K562 (cell line): ENCODE data around the gene ASB18. TPM values are rescaled to one million over a fixed set of nuclear protein-coding genes. Genes with fewer than 3 reads are reported as not detected.

ENCODE experiments used
- ATAC-seq: fragments of 200-7000 bp; cut with Tn5 transposase; 3 replicates; pipeline ENCODE4 v1.9.1; 2020; ENCODE audit warnings: moderate library complexity
- BruUV-seq: library from RNA; stranded (reverse); fragments of 400-500 nt; replicated peaks from 2 replicates; lab custom pipeline; 2021; lab: Mats Ljungman, UMichigan
- CTCF ChIA-PET: fragments of 300-600 bp; formaldehyde crosslinking; extraction: SDS; loops from one replicate; lab custom pipeline; 2021; ENCODE audit warnings: low intra/inter-chr PET ratio; lab: Yijun Ruan, JAX
- POLR2A ChIA-PET: fragments of 300-600, 350-650 bp; sonication (Branson Sonifier 250); formaldehyde crosslinking; extraction: SDS; loops from one replicate; lab custom pipeline; 2021; ENCODE audit warnings: antibody characterized with exemption, inconsistent platforms; lab: Yijun Ruan, JAX
- DNase-seq, 4 experiments: peaks; one replicate each; pipeline versions ENCODE4 v3.0.0 to v3.0.0-alpha.2; 2011 to 2018; ENCODE audit warnings: low spot score in 3 of 4, mixed read lengths in 3 of 4; ENCODE audit errors: extremely low read depth in 1 of 4
- FAIRE-seq: peaks from 2 replicates; lab custom pipeline; 2011; peaks lifted over from hg19 to GRCh38; lab: Jason Lieb, UNC
- H2AFZ ChIP-seq: 2 replicates; pipeline ENCODE4 v1.6.0; 2011; ENCODE audit warnings: low read depth, low read length, control low read depth, inconsistent platforms
- H3K27ac ChIP-seq: fragments of 200-600 bp; 3 replicates; pipeline ENCODE4 v1.8.0; 2011; ENCODE audit warnings: low read depth, mild to moderate bottlenecking, control low read depth, inconsistent platforms, low read length, moderate library complexity, mixed read lengths; ENCODE audit errors: extremely low read depth
- H3K27me3 ChIP-seq, 2 experiments: fragments of 300-600 bp in 1 of 2; 2 replicates in 1 of 2; 3 replicates in 1 of 2; pipeline versions ENCODE4 v1.6.0 to v1.8.0; 2011; ENCODE audit warnings: inconsistent platforms in 2 of 2, low read length in 2 of 2, mild to moderate bottlenecking in 1 of 2, mixed read lengths in 1 of 2, moderate library complexity in 1 of 2; ENCODE audit not compliant: control insufficient read depth in 2 of 2, insufficient read depth in 2 of 2
- H3K36me3 ChIP-seq: fragments of 300-600 bp; 3 replicates; pipeline ENCODE4 v1.8.0; 2011; ENCODE audit warnings: mild to moderate bottlenecking, low read length, inconsistent platforms; ENCODE audit not compliant: control insufficient read depth, insufficient read depth
- H3K4me1 ChIP-seq, 2 experiments: fragments of 200-600 bp in 1 of 2; replicated peaks in 1 of 2; 2 replicates in 1 of 2; 3 replicates in 1 of 2; pipeline versions ENCODE4 v1.5.1 to v1.8.0; 2011; ENCODE audit warnings: inconsistent platforms in 2 of 2, low read length in 2 of 2, mild to moderate bottlenecking in 1 of 2, mixed read lengths in 1 of 2, moderate library complexity in 1 of 2; ENCODE audit not compliant: control insufficient read depth in 2 of 2, insufficient read depth in 2 of 2
- H3K4me2 ChIP-seq: 2 replicates; pipeline ENCODE4 v1.6.1; 2011; ENCODE audit warnings: low read length, control low read depth, inconsistent platforms, mixed read lengths; ENCODE audit not compliant: insufficient read depth
- H3K4me3 ChIP-seq: fragments of 200-600 bp; sonication (generic), shearing (Covaris generic); 2 replicates; pipeline ENCODE4 v1.5.1; 2016; ENCODE audit warnings: control low read depth, inconsistent platforms
- H3K79me2 ChIP-seq: fragments of 200-600 bp; 3 replicates; pipeline ENCODE4 v1.8.0; 2011; ENCODE audit warnings: low read length, inconsistent platforms; ENCODE audit not compliant: control insufficient read depth, insufficient read depth
- H3K9ac ChIP-seq, 2 experiments: 2 replicates each; pipeline versions ENCODE4 v1.6.0 to v1.6.1; 2011; ENCODE audit warnings: low read depth in 2 of 2, low read length in 2 of 2, control low read depth in 1 of 2, inconsistent platforms in 1 of 2, mild to moderate bottlenecking in 1 of 2, mixed read lengths in 1 of 2; ENCODE audit not compliant: insufficient read depth in 1 of 2
- H3K9me1 ChIP-seq: one replicate; pipeline ENCODE4 v1.6.0; 2011; ENCODE audit warnings: inconsistent platforms, mild to moderate bottlenecking, low read length, moderate library complexity; ENCODE audit not compliant: control insufficient read depth, insufficient read depth
- H3K9me3 ChIP-seq: replicated peaks from 2 replicates; pipeline ENCODE4 v1.5.1; 2011; ENCODE audit warnings: low read depth, low read length, inconsistent platforms; ENCODE audit not compliant: control insufficient read depth, insufficient read depth
- H4K20me1 ChIP-seq: replicated peaks from 2 replicates; pipeline ENCODE4 v1.6.1; 2011; ENCODE audit warnings: low read length, inconsistent platforms, mixed read lengths; ENCODE audit not compliant: control insufficient read depth, insufficient read depth
- ELF4 ChIP-seq: fragments of 450-650 bp; formaldehyde crosslinking; IDR thresholded peaks from 2 replicates; pipeline ENCODE4 v1.4.0; 2022; ENCODE audit warnings: missing genetic modification characterization
- ERF ChIP-seq: fragments of 450-650 bp; formaldehyde crosslinking; IDR thresholded peaks from 2 replicates; pipeline ENCODE4 v1.4.0; 2020; ENCODE audit warnings: mild to moderate bottlenecking, mixed read lengths
- MTA1 ChIP-seq: fragments of 450-650 bp; IDR thresholded peaks from 2 replicates; pipeline ENCODE4 v1.6.1; 2017; ENCODE audit warnings: borderline replicate concordance
- TCF15 ChIP-seq: fragments of 250-450 bp; sonication (Bioruptor Pico); IDR thresholded peaks from 2 replicates; pipeline ENCODE4 v1.8.0; 2022; ENCODE audit warnings: moderate library complexity, mild to moderate bottlenecking, inconsistent platforms
- ZBTB40 ChIP-seq, 2 experiments: fragments of 450-650 bp in 1 of 2; sonication (generic) in 1 of 2; formaldehyde crosslinking in 1 of 2; IDR thresholded peaks; 2 replicates each; pipeline versions ENCODE4 v1.7.1 to v1.9.0; 2016 to 2022; ENCODE audit warnings: inconsistent platforms in 1 of 2, mild to moderate bottlenecking in 1 of 2, missing genetic modification reagents in 1 of 2
- WGBS: fragments of 100-300 bp; shearing (Covaris generic); methylation state at CpG from one replicate; pipeline ENCODE4 v1.1.6; 2016; ENCODE audit warnings: low coverage, mixed read lengths; ENCODE audit not compliant: insufficient coverage; ENCODE audit errors: missing lambda C conversion rate; 5-methylcytosine and 5-hydroxymethylcytosine counted together
- in situ Hi-C: fragments of 300-500 bp; cut with MboI; formaldehyde crosslinking; loops from 4 replicates; pipeline ENCODE4 v1.15.0; 2018; ENCODE audit warnings: inconsistent platforms, mixed read lengths
- intact Hi-C: fragments of 100-400 bp; cut with micrococcal nuclease; formaldehyde crosslinking; loops from 2 replicates; pipeline ENCODE4 v1.14.2; 2022
- polyA plus RNA-seq, 8 experiments: library from polyadenylated mRNA; depleted of rRNA in 4 of 8; stranded (reverse) in 5 of 8; unstranded in 3 of 8; fragments of >200 nt; fragmentation: Nextera tagmentation in 2 of 8; fragmentation: Illumina TruSeq in 1 of 8; extraction: Ambion mirVana in 2 of 8; extraction: Trizol in 1 of 8; gene quantifications; 2 replicates each; pipeline versions ENCODE4 v1.2.1 to v1.2.3, GENCODE V29; 2011 to 2014; ENCODE audit warnings: inconsistent platforms in 1 of 8, missing spikeins in 1 of 8
- total RNA-seq, 7 experiments: library from RNA; depleted of rRNA in 6 of 7; stranded (reverse); fragments of >200 nt in 6 of 7; fragmentation: Illumina TruSeq in 2 of 7; extraction: Trizol in 2 of 7; gene quantifications; 2 replicates each; pipeline versions ENCODE4 v1.2.1 to v1.2.3, GENCODE V29; 2011 to 2021; ENCODE audit warnings: low replicate concordance in 1 of 7
- TF ChIP-seq, protein P1 (sequence below): fragments of 200-800 bp; sonication (Bioruptor generic); IDR thresholded peaks from 2 replicates; pipeline ENCODE4 v1.6.1; 2016; ENCODE audit warnings: missing genetic modification characterization, missing compliant biosample characterization

Gene ASB18
- total and polyA plus RNA-seq, 9 of the 15 experiments (the other 6 are each of a cell fraction or from before 2014, with no cell fraction given), result not detected

DNA sequence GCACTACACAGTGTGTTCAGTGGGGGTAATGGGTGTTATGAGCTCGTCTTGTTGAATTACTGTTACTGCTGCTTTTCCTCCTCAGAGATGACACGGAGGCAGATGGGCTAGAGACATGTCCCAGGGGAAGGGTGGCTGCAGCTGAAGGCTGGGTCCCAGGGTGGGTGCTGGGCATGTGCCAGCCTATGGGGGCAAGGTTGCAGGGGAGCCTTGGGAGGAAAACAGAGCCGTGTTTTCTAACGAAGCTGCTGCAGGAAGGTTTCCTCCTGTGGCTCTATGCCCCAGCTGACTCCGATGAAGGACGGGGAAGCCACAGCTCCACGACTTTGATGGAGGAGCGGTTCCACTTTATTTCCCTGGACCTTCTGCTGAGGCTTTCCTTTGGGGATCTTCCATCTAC, 42.4 kb downstream of the ASB18 start:
- no peak overlapping the region for H3K4me3 ChIP-seq
- intact Hi-C loops (no loop called here), in situ Hi-C loops (no loop called here)
- no peak overlapping the region for H2AFZ ChIP-seq
- FAIRE-seq, result no peak
- H3K27me3 ChIP-seq, result peaks cover 0 to 2% of the 10 kb centered on the region in 2 experiments; a peak in 1 of 5 replicates
- BruUV-seq, result no TSS peak
- no peak overlapping the region for H3K27ac ChIP-seq
- CTCF ChIA-PET, result no interaction called here
- WGBS, result 0% methylated on average over 4 of the region's 8 CpGs
- H4K20me1 ChIP-seq, result no peaks in the 10 kb centered on the region
- H3K79me2 ChIP-seq, result no peaks in the 10 kb centered on the region
- H3K9me1 ChIP-seq, result no peaks in the 10 kb centered on the region
- POLR2A ChIA-PET, result interaction anchor here (0.6 kb wide), 1 partner anchor 16 kb away, joined by 4 read pairs; no protein-coding TSS in a partner anchor
- H3K9ac ChIP-seq, result no peak overlapping the region
- no peaks in the 10 kb centered on the region for H3K9me3 ChIP-seq
- TF ChIP-seq ERF (no peak), TCF15 (CRISPR knock-in tag) (no peak), ELF4 (CRISPR knock-in tag) (no peak), MTA1 (no peak), ZBTB40 (IDR thresholded peaks at IDR 0.05) (no peak), ZBTB40 (CRISPR knock-in tag; IDR thresholded peaks at IDR 0.05) (no peak)
- TF ChIP-seq, protein P1, sequence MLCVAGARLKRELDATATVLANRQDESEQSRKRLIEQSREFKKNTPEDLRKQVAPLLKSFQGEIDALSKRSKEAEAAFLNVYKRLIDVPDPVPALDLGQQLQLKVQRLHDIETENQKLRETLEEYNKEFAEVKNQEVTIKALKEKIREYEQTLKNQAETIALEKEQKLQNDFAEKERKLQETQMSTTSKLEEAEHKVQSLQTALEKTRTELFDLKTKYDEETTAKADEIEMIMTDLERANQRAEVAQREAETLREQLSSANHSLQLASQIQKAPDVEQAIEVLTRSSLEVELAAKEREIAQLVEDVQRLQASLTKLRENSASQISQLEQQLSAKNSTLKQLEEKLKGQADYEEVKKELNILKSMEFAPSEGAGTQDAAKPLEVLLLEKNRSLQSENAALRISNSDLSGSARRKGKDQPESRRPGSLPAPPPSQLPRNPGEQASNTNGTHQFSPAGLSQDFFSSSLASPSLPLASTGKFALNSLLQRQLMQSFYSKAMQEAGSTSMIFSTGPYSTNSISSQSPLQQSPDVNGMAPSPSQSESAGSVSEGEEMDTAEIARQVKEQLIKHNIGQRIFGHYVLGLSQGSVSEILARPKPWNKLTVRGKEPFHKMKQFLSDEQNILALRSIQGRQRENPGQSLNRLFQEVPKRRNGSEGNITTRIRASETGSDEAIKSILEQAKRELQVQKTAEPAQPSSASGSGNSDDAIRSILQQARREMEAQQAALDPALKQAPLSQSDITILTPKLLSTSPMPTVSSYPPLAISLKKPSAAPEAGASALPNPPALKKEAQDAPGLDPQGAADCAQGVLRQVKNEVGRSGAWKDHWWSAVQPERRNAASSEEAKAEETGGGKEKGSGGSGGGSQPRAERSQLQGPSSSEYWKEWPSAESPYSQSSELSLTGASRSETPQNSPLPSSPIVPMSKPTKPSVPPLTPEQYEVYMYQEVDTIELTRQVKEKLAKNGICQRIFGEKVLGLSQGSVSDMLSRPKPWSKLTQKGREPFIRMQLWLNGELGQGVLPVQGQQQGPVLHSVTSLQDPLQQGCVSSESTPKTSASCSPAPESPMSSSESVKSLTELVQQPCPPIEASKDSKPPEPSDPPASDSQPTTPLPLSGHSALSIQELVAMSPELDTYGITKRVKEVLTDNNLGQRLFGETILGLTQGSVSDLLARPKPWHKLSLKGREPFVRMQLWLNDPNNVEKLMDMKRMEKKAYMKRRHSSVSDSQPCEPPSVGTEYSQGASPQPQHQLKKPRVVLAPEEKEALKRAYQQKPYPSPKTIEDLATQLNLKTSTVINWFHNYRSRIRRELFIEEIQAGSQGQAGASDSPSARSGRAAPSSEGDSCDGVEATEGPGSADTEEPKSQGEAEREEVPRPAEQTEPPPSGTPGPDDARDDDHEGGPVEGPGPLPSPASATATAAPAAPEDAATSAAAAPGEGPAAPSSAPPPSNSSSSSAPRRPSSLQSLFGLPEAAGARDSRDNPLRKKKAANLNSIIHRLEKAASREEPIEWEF (CRISPR knock-in tag), result no peak
- TF ChIP-seq, all 486 proteins: peak for 0
- Histone ChIP-seq H3K36me3 (no peaks in the 10 kb centered on the region), H3K4me1 (no peaks in the 10 kb centered on the region), H3K4me2 (no peak overlapping the region)
- DNase-seq (no peak), ATAC-seq (no peak)
